DND-41 (cell line): ENCODE measurements around the gene KRT4.

Experiments used
- ATAC-seq: fragments of 200-7000 bp; cut with Tn5 transposase; 3 replicates; pipeline ENCODE4 v1.9.1; 2021; ENCODE audit warnings: low read depth; ENCODE audit not compliant: insufficient read depth
- DNase-seq: peaks from one replicate; pipeline ENCODE4 v3.0.0-alpha.2; 2020
- H2AFZ ChIP-seq: 2 replicates; pipeline ENCODE4 v1.6.0; 2012; ENCODE audit warnings: low read depth, low read length
- H3K27ac ChIP-seq: 2 replicates; pipeline ENCODE4 v1.5.1; 2012; ENCODE audit warnings: low read length, inconsistent platforms
- H3K27me3 ChIP-seq: fragments of 200-600 bp; sonication (generic); 2 replicates; pipeline ENCODE4 v1.6.0; 2012; ENCODE audit warnings: low read length, mild to moderate bottlenecking, inconsistent platforms; ENCODE audit not compliant: insufficient read depth, poor library complexity
- H3K36me3 ChIP-seq: 2 replicates; pipeline ENCODE4 v1.5.1; 2012; ENCODE audit warnings: low read length, inconsistent platforms; ENCODE audit not compliant: insufficient read depth
- H3K4me1 ChIP-seq: 2 replicates; pipeline ENCODE4 v1.5.1; 2012; ENCODE audit warnings: mild to moderate bottlenecking, low read length; ENCODE audit not compliant: insufficient read depth
- H3K4me2 ChIP-seq: 2 replicates; pipeline ENCODE4 v1.6.0; 2012; ENCODE audit warnings: mild to moderate bottlenecking, moderate library complexity, low read length, inconsistent platforms; ENCODE audit not compliant: insufficient read depth
- H3K4me3 ChIP-seq, 2 experiments: fragments of 200-600 bp in 1 of 2; shearing (Covaris generic) in 1 of 2; 2 replicates each; pipeline ENCODE4 v1.5.1; 2012 to 2016; ENCODE audit warnings: inconsistent platforms in 2 of 2, low read length in 2 of 2, mild to moderate bottlenecking in 2 of 2, low read depth in 1 of 2, moderate library complexity in 1 of 2
- H3K79me2 ChIP-seq: 2 replicates; pipeline ENCODE4 v1.6.0; 2012; ENCODE audit warnings: low read length, inconsistent platforms; ENCODE audit not compliant: insufficient read depth
- H3K9ac ChIP-seq: 2 replicates; pipeline ENCODE4 v1.6.0; 2012; ENCODE audit warnings: low read depth, mild to moderate bottlenecking, inconsistent platforms, low read length, moderate library complexity
- H3K9me3 ChIP-seq: 2 replicates; pipeline ENCODE4 v1.5.1; 2012; ENCODE audit warnings: low read length, moderate library complexity, mild to moderate bottlenecking, inconsistent platforms; ENCODE audit not compliant: insufficient read depth, severe bottlenecking
- H4K20me1 ChIP-seq: 2 replicates; pipeline ENCODE4 v1.6.0; 2012; ENCODE audit warnings: low read length; ENCODE audit not compliant: insufficient read depth
- CTCF ChIP-seq: IDR thresholded peaks from 2 replicates; pipeline ENCODE4 v1.5.1; 2012; ENCODE audit warnings: borderline replicate concordance, low read length, moderate library complexity, mild to moderate bottlenecking; ENCODE audit not compliant: poor library complexity, severe bottlenecking; ENCODE audit errors: extremely low read depth
- EZH2 ChIP-seq: IDR thresholded peaks from 3 replicates; pipeline ENCODE4 v1.6.1; 2012; ENCODE audit warnings: borderline replicate concordance, low read depth, mild to moderate bottlenecking, moderate library complexity, low read length, inconsistent platforms; ENCODE audit not compliant: severe bottlenecking

Gene KRT4

GRCh38 chr12:52805739-52806138 is 8.2 kb downstream of the KRT4 start:
- H3K4me2 ChIP-seq, result no peak overlapping the region
- H3K9me3 ChIP-seq, result no peaks in the 10 kb centered on the region
- no peak overlapping the region for H3K27ac ChIP-seq
- H3K4me1 ChIP-seq, result no peaks in the 10 kb centered on the region
- H3K9ac ChIP-seq, result no peak overlapping the region
- TF ChIP-seq CTCF (no peak), EZH2 (no peak)
- H3K36me3 ChIP-seq, result no peaks in the 10 kb centered on the region
- no peaks in the 10 kb centered on the region for H3K79me2 ChIP-seq
- H2AFZ ChIP-seq, result no peak overlapping the region
- ATAC-seq, result no peak
- H4K20me1 ChIP-seq, result 0 out of 2 replicates have a peak, but pooled peaks cover 3% of the 10 kb centered on the region
- DNase-seq, result no peak
- no peak overlapping the region for H3K4me3 ChIP-seq
- H3K27me3 ChIP-seq, result peaks cover 2% of the 10 kb centered on the region

- no peak for DNase-seq
- peaks cover 2% of the 10 kb centered on the region for H3K27me3 ChIP-seq
Observed at GRCh38 chr12:52805000-52805399, 8.9 kb downstream of the KRT4 start.

GRCh38 chr12:52802442-52802841 is 11.5 kb downstream of the KRT4 start:
- Histone ChIP-seq H3K79me2 (no peaks in the 10 kb centered on the region), H3K36me3 (no peaks in the 10 kb centered on the region), H3K27ac (no peak overlapping the region), H3K4me2 (no peak overlapping the region), H4K20me1 (no peaks in the 10 kb centered on the region), H3K4me3 (no peak overlapping the region), H3K27me3 (no peaks in the 10 kb centered on the region), H3K9me3 (no peaks in the 10 kb centered on the region), H2AFZ (no peak overlapping the region), H3K4me1 (no peaks in the 10 kb centered on the region), H3K9ac (no peak overlapping the region)
- ATAC-seq (no peak), DNase-seq (no peak)
- TF ChIP-seq EZH2 (no peak), CTCF (no peak)

More at GRCh38 chr12:52805000-52805399, 8.9 kb downstream of the KRT4 start:
- ATAC-seq, result no peak
- Histone ChIP-seq H3K9me3 (no peaks in the 10 kb centered on the region), H3K27ac (no peak overlapping the region), H3K4me1 (no peaks in the 10 kb centered on the region), H3K9ac (no peak overlapping the region), H3K79me2 (no peaks in the 10 kb centered on the region), H3K4me2 (no peak overlapping the region), H4K20me1 (0 out of 2 replicates have a peak, but pooled peaks cover 3% of the 10 kb centered on the region), H2AFZ (no peak overlapping the region), H3K4me3 (no peak overlapping the region), H3K36me3 (no peaks in the 10 kb centered on the region)
- TF ChIP-seq EZH2 (no peak), CTCF (no peak)

GRCh38 chr12:52801773-52802172 is 12.1 kb downstream of the KRT4 start:
- Histone ChIP-seq H3K9me3 (no peaks in the 10 kb centered on the region), H2AFZ (no peak overlapping the region), H3K4me1 (no peaks in the 10 kb centered on the region), H4K20me1 (no peaks in the 10 kb centered on the region), H3K4me2 (no peak overlapping the region), H3K9ac (no peak overlapping the region), H3K27me3 (no peaks in the 10 kb centered on the region), H3K27ac (no peak overlapping the region), H3K36me3 (no peaks in the 10 kb centered on the region), H3K4me3 (no peak overlapping the region), H3K79me2 (no peaks in the 10 kb centered on the region)
- no peak for TF ChIP-seq EZH2
- no peak for TF ChIP-seq CTCF
- no peak for ATAC-seq
- DNase-seq, result no peak
